Activated CD4-positive, alpha-beta memory T cell treated with anti-CD3 and anti-CD28 coated beads for 36 hours (primary cell): ENCODE data around the gene LSM2. TPM values are rescaled to one million over a fixed set of nuclear protein-coding genes. Genes with fewer than 3 reads are reported as not detected.

Experiments used
- CTCF ChIA-PET: fragments of 350-600 bp; sonication (Branson Sonifier 250); formaldehyde crosslinking; loops from one replicate; lab custom pipeline; 2021; ENCODE audit warnings: antibody characterized with exemption, inconsistent platforms; lab: Charles Lee
- POLR2A ChIA-PET: fragments of 350-600 bp; sonication (Branson Sonifier 250); formaldehyde crosslinking; loops from one replicate; lab custom pipeline; 2021; ENCODE audit warnings: antibody characterized with exemption; lab: Charles Lee
- DNase-seq: peaks from one replicate; pipeline ENCODE4 v3.0.0-alpha.2; 2020
- H3K27ac Mint-ChIP-seq: one replicate; pipeline ENCODE4 v1.8.0; 2021; ENCODE audit warnings: mixed read lengths
- H3K27me3 Mint-ChIP-seq: one replicate; pipeline ENCODE4 v1.8.0; 2021; ENCODE audit warnings: mixed read lengths
- H3K36me3 Mint-ChIP-seq: one replicate; pipeline ENCODE4 v1.8.0; 2021; ENCODE audit warnings: mixed read lengths
- H3K4me1 Mint-ChIP-seq: one replicate; pipeline ENCODE4 v1.8.0; 2021; ENCODE audit warnings: low read depth, mixed read lengths
- H3K4me3 Mint-ChIP-seq: one replicate; pipeline ENCODE4 v1.8.0; 2021; ENCODE audit warnings: mild to moderate bottlenecking, mixed read lengths
- H3K9me3 Mint-ChIP-seq: one replicate; pipeline ENCODE4 v1.8.0; 2021; ENCODE audit warnings: mixed read lengths
- intact Hi-C: fragments of 100-400 bp; cut with micrococcal nuclease; formaldehyde crosslinking; loops from one replicate; pipeline ENCODE4 v1.15.1; 2023
- total RNA-seq, 2 experiments: library from RNA; stranded (reverse); gene quantifications; one replicate each; pipeline ENCODE4 v1.2.3, GENCODE V29; 2021

The LSM2 gene
- total RNA-seq, 2 experiments from 2014 or later, result 142 to 143 TPM

DNA sequence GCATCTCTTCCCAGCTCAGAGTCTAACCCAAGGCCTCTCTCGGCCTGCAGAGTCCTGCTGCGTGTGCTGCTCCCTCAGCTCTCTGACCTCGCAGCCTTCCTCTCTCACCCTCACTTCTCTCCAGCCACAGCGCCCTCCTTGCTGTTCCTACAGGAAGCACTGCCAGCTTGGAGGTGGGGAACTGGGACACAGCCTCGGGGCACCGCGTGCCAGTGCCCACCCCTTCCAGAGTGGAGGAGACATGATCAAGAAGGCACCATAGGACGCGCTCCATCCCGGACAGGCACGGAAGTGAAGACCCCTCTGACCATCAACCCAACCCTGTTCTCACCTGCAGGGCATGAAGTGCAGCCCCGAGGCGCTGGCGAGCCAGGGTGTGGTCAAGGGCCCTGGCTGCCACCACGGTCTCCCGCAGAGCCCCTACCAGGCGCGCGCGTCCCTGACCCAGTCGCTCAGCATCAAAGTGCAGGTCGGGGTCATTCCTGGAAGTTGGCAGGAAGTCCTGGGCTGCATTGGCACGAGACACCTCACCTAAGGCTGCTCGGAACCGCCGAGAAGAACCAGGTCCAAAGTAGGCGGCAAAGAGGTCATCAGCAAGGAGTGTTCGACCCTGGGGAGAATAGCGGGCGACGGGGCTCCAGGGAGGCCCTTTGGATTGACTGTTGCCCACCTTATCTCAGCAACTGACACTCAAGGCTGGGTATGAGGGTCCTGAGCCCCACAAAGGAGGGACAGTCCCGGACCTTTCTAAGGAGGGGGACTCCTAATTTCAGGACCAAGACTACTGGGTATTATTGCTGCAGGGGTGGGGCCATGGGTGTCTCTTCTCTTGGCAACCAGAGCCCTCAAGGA, 30.9 kb downstream of the LSM2 start:
- peaks cover 15% of the 10 kb centered on the region for H3K36me3 Mint-ChIP-seq
- DNase-seq, result no peak
- H3K27ac Mint-ChIP-seq, result peak overlapping the region; percentile 56
- H3K27me3 Mint-ChIP-seq, result no peaks in the 10 kb centered on the region
- intact Hi-C loops, result loop anchor here (2.0 to 5.0 kb wide), 2 partner anchors 19 to 46 kb away; partner anchors contain the start of gene VARS1
- ChIA-PET CTCF (interaction anchor here (1.9 kb wide), 1 partner anchor 16 kb away, joined by 7 read pairs; no protein-coding TSS in a partner anchor), POLR2A (interaction anchor here (0.9 kb wide), 1 partner anchor 36 kb away, joined by 3 read pairs; no protein-coding TSS in a partner anchor)
- no peak overlapping the region for H3K4me3 Mint-ChIP-seq
- H3K9me3 Mint-ChIP-seq, result no peaks in the 10 kb centered on the region
- H3K4me1 Mint-ChIP-seq, result peaks cover 44% of the 10 kb centered on the region

DNA sequence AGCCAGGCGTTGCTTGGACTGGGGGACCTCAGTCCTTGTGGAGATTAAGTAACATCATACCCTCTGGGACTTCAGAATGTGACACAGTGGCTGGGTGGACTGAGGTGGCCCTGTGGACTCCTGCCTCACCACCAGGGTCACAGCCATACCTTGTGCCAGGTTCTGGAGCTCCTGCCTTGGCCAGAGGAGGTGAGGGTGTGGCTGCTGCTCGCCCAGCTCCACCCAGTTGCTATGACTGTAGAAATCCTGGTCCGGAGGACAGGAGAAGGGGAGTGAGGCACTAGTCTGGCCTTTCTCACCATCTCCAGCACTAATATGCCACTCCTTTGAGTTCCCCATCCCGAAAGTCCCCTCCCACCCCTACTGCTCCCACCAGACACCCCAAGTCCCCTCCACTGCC, 31.6 kb downstream of the LSM2 start:
- Mint-ChIP-seq H3K36me3 (peaks cover 8% of the 10 kb centered on the region), H3K27me3 (no peaks in the 10 kb centered on the region), H3K9me3 (no peaks in the 10 kb centered on the region), H3K27ac (no peak overlapping the region), H3K4me3 (no peak overlapping the region), H3K4me1 (peaks cover 44% of the 10 kb centered on the region)
- DNase-seq, result no peak
- ChIA-PET CTCF (interaction anchor here (1.9 kb wide), 1 partner anchor 16 kb away, joined by 7 read pairs; no protein-coding TSS in a partner anchor), POLR2A (interaction anchor here (0.9 kb wide), 1 partner anchor 37 kb away, joined by 3 read pairs; no protein-coding TSS in a partner anchor)
- intact Hi-C loops, result loop anchor here (5.0 kb wide), 1 partner anchor 47 kb away; no protein-coding TSS in a partner anchor

DNA sequence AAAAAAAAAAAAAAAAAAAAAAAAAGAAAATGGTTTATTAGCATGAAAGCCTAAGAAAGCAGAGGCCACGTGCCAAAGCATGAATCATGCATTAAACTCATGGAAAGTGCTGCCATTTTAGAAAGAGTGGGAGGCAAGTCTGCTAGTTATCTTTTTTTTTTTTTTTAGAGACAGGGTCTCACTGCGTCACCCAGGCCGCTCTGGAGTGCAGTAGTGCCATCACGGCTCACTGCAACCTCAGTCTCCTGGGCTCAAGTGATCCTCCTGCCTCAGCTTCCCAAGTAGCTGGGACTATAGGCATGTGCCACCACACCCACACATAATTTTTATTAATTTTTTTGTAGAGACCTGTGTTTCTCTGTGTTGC, 34.8 kb downstream of the LSM2 start:
- Mint-ChIP-seq H3K36me3 (peaks cover under 1% of the 10 kb centered on the region), H3K27me3 (no peaks in the 10 kb centered on the region), H3K4me1 (peaks cover 39% of the 10 kb centered on the region), H3K4me3 (no peak overlapping the region), H3K9me3 (no peaks in the 10 kb centered on the region), H3K27ac (no peak overlapping the region)
- DNase-seq, result peak; percentile 32
- intact Hi-C loops, result no loop called here
- ChIA-PET CTCF (interaction anchor here (0.9 to 4.9 kb wide), 3 partner anchors 23 to 34 kb away, joined by 4 to 67 read pairs (median 6); partner anchors contain the start of genes CLIC1, MSH5 and VARS1), POLR2A (interaction anchor here (0.6 to 1.4 kb wide), 2 partner anchors 24 to 35 kb away, joined by 3 to 4 read pairs; partner anchors contain the start of genes LSM2 and VARS1)

DNA sequence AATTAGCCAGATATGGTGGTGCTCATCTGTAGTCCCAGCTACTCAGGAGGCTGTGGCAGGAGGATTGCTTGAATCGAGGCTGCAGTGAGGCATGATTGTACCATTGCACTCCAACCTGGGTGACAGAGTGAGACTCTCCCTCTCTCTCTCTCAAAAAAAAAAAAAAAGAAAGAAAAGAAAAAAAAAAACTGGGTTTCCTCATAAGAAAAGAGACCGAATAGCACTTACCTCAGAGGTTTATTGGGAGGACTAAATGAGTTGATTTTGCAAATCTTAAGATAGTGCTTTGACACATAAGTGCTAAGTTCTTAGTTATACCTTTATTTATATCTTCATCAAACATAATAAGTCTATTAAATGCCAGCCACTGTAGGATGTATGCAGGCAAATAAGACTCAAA, 35.9 kb downstream of the LSM2 start:
- Mint-ChIP-seq H3K27ac (peak overlapping the region; percentile 50), H3K27me3 (no peaks in the 10 kb centered on the region), H3K36me3 (no peaks in the 10 kb centered on the region), H3K9me3 (no peaks in the 10 kb centered on the region), H3K4me3 (no peak overlapping the region), H3K4me1 (peaks cover 28% of the 10 kb centered on the region)
- intact Hi-C loops, result no loop called here
- ChIA-PET CTCF (interaction anchor here (0.7 to 4.9 kb wide), 11 partner anchors 10 to 182 kb away, joined by 3 to 67 read pairs (median 13); partner anchors contain the start of genes CLIC1, DDAH2, LY6G5C and MSH5), POLR2A (interaction anchor here (1.4 kb wide), 1 partner anchor 36 kb away, joined by 3 read pairs; the partner anchor contains the start of gene LSM2)
- DNase-seq, result no peak

DNA sequence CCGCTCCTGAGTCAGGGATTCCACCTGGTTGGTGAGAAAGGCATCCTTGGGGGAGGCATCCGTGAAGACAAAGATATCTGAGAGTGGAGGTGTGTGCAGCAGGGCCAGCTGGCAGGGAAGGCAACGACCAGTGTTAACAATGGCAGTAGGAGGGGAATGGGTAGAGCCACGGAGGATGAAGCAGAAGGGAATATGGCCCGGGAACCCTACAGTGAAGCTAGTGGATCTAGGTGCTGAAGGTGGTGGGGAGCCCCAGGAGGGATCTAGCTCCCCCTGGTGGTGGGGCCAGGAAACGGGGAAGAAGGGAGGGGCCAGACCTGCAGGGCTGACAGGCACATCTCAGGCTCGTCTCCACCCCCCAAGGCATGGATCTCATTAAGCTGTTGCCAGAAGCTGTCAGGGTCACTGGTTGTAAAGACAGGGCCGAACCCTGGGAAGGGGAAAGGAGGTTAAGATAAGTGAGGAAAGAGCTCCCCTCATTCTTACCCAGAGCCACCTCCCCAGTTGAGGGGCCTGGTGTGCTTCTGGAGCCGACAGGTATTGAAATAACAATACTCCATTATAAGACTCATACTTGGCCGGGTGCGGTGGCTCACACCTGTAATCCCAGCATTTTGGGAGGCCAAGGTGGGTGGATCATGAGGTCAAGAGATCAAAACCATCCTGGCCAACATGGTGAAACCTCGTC, 36.9 kb downstream of the LSM2 start:
- Mint-ChIP-seq H3K4me1 (peaks cover 21% of the 10 kb centered on the region), H3K27ac (peak overlapping the region; percentile 25), H3K9me3 (no peaks in the 10 kb centered on the region), H3K27me3 (no peaks in the 10 kb centered on the region), H3K4me3 (no peak overlapping the region), H3K36me3 (no peaks in the 10 kb centered on the region)
- POLR2A ChIA-PET, result interaction anchor here (0.5 to 1.0 kb wide), 6 partner anchors 15 to 211 kb away, joined by 3 read pairs; partner anchors contain the start of gene LY6G5C
- intact Hi-C loops, result loop anchor here (1.0 to 2.0 kb wide), 2 partner anchors 31 to 41 kb away; partner anchors contain the start of gene DDAH2
- DNase-seq, result peak; percentile 90
- CTCF ChIA-PET, result interaction anchor here (0.6 to 4.9 kb wide), 42 partner anchors 8 to 171 kb away, joined by 3 to 67 read pairs (median 5); partner anchors contain the start of genes ABHD16A, CLIC1, DDAH2 and GPANK1

DNA sequence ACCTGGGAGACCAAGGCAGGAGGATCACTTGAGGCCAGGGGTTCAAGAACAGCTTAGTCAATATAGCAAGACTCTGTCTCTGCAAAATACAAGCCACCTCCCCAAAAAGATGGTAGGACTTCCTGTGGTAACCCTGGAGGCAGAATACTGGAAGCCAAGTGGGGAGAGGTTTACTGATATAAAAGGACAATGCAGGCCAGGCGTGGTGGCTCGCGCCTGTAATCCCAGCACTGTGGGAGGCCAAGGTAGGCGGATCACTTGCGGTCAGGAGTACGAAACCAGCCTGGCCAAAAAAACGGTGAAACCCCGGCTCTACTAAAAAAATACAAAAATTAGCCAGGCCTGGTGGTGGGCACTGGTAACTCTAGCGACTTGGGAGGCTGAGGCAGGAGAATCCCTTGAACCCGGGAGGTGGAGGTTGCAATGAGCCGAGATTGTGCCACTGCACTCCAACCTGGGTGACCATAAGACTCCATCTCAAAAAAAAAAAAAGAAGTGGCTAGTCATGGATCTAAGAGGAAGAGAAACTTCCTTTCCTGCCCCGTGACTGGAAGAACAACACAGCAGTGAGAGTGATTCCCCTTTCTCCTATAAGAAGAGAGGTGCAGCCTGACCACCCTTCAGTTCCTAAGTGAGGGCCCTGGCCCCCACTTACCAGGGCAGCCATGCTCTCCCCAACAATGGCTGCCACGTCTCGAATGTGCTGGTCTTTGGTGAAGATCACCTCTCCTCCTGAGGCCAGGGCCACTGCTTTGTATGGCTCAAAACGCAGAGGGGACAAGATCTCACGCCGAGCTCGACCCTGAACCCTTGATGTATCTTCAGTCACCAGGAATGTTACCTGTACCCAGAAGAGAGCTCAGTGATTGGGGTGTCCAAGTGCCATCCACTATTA, 38.2 kb downstream of the LSM2 start:
- Mint-ChIP-seq H3K27ac (no peak overlapping the region), H3K4me3 (no peak overlapping the region), H3K9me3 (no peaks in the 10 kb centered on the region), H3K36me3 (peaks cover 2% of the 10 kb centered on the region), H3K27me3 (no peaks in the 10 kb centered on the region), H3K4me1 (peaks cover 21% of the 10 kb centered on the region)
- intact Hi-C loops, result loop anchor here (1.0 to 2.0 kb wide), 2 partner anchors 30 to 39 kb away; partner anchors contain the start of gene DDAH2
- DNase-seq, result no peak
- CTCF ChIA-PET, result interaction anchor here (0.6 to 4.9 kb wide), 23 partner anchors 8 to 156 kb away, joined by 3 to 67 read pairs (median 6); partner anchors contain the start of genes CLIC1, DDAH2, GPANK1 and LSM2
- POLR2A ChIA-PET, result no interaction called here

DNA sequence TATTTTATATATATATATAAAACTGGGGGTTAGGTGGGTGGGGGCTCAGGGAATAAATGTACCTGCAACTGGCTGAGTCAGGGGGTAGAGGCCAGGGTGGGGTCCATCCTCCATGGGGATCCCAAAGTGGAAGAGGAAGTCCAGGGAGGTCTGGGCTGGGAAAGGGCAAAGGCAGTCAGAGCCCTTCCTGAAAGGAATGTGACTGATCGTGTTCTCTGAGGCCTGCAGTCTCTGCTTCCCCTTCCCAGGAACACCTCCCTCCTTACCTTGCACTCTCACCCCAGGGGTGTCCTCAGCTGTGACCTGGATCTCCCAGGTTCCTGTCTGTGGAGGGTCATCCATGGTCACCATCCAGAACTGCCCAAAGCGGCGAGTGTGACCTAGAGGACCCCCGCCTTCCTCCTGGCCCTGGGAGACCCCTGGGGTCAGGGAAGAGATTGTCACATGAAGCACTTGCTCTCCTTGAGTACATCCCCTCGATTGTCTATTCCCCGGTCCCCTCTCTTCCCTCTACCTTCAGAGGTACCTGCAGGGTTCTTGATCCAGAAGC, 39.6 kb downstream of the LSM2 start:
- POLR2A ChIA-PET, result no interaction called here
- H3K27ac Mint-ChIP-seq, result no peak overlapping the region

DNA sequence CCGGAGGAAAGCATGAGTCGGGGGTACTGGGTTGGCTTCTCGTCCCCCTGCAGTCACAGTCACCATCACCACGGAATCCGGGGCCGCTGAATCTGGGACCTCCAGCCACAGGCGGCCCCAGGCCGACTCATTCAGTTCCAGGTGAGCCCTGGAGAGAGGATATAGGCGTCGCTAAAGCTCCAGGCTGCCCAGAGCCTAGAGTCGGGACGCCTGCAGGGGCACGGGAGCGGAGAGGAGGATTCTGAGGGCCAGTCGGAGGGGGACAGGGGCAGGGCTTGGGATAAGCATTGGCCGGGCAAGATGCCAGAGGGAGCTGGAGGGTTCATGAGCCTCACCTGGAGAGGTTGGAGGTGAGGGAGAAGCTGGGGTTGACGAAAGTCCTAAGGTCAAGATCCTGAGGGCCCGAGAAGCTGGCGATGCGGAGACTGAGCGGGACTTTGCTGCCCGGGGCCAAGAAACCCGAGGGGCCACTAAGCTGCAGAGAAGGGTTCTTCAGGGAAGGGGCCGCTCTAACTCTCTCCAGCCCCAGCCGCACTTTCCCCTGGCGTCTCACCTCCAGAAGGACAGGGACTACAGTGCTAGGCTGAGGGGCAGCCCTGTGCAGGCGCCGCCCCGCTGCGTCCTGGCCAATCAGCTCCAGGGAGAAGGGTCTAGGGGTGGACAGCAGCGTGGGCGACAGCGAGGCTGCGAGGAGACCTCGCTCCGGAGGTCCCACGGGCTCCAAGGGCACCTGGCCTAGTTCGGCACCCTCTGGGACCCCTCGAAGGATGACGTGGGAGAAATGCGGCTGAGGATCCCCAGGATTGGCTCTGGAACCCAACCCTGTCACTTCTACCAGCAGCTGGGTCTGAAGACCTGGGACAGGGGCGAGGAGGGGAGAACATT, 40.6 kb downstream of the LSM2 start:
- Mint-ChIP-seq H3K4me3 (no peak overlapping the region), H3K36me3 (peaks cover 22% of the 10 kb centered on the region), H3K4me1 (peaks cover 5% of the 10 kb centered on the region), H3K9me3 (no peaks in the 10 kb centered on the region), H3K27me3 (no peaks in the 10 kb centered on the region), H3K27ac (no peak overlapping the region)
- ChIA-PET CTCF (no interaction called here), POLR2A (no interaction called here)
- no peak for DNase-seq
- intact Hi-C loops, result no loop called here

More for the DNA sequence above, 39.6 kb downstream of the LSM2 start:
- intact Hi-C loops, result no loop called here
- Mint-ChIP-seq H3K4me1 (peaks cover 13% of the 10 kb centered on the region), H3K36me3 (peaks cover 13% of the 10 kb centered on the region), H3K4me3 (no peak overlapping the region), H3K9me3 (no peaks in the 10 kb centered on the region), H3K27me3 (no peaks in the 10 kb centered on the region)
- CTCF ChIA-PET, result no interaction called here
- DNase-seq, result no peak

DNA sequence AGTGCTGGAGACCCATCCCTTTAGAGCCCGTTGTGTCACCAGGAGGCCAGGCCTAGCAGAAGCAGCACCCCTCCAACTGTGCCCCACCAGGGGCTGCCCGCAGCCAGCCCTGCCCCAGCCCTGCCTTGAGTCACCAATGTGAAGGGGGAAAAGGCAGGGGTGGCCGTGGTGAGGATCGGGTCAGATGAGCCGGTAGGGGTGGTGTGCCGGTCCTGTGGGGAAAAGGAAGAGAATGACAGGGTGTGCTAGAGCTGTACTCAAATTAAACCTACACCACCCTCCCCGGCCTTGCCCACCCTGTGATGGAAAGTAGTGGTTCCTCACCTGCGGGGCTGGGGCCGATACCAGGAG, 41.2 kb downstream of the LSM2 start:
- intact Hi-C loops, result no loop called here
- Mint-ChIP-seq H3K36me3 (peaks cover 28% of the 10 kb centered on the region), H3K4me1 (peaks cover 4% of the 10 kb centered on the region), H3K4me3 (no peak overlapping the region), H3K27me3 (no peaks in the 10 kb centered on the region), H3K9me3 (no peaks in the 10 kb centered on the region), H3K27ac (no peak overlapping the region)
- ChIA-PET POLR2A (no interaction called here), CTCF (no interaction called here)
- DNase-seq, result no peak

DNA sequence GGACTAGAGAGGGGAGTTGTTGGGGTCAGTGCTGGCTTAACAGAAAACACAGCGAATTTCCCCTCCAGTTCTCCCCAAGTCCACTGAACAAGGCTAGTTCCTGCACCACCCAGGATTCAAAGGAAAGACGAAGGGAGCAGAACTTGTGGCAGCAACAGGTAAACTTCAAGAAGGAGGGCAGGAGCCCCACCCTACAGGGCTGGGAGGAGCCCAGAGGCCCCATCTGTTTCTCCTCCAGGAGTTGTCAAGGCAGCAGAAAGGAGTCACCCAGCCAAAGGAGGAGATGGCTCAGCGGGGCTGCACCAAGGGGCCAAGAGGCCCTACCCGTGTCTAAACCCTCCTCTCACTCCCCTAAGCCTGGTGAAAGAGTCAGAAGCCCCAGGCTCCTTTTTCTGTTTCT, 42.6 kb downstream of the LSM2 start:
- no peak overlapping the region for H3K4me3 Mint-ChIP-seq
- intact Hi-C loops, result no loop called here
- H3K27me3 Mint-ChIP-seq, result no peaks in the 10 kb centered on the region
- H3K9me3 Mint-ChIP-seq, result no peaks in the 10 kb centered on the region
- ChIA-PET CTCF (interaction anchor here (1.2 kb wide), 1 partner anchor 28 kb away, joined by 3 read pairs; no protein-coding TSS in a partner anchor), POLR2A (no interaction called here)
- H3K4me1 Mint-ChIP-seq, result no peaks in the 10 kb centered on the region
- no peak for DNase-seq
- H3K36me3 Mint-ChIP-seq, result peaks cover 41% of the 10 kb centered on the region
- H3K27ac Mint-ChIP-seq, result no peak overlapping the region
